ENCODE data around the gene STXBP6.

GRCh38 chr14:24940213-24940783 is 109.6 kb downstream of the STXBP6 start:
- TF ChIP-seq POLR2AphosphoS5 (IDR thresholded peaks at IDR 0.05; ENCODE audit: low read depth, low read length) (no peak), FOXP2 (optimal IDR thresholded peaks at IDR 0.05; ENCODE audit: borderline replicate concordance, extremely low read depth, extremely low read length, insufficient read depth) (no peak)
